BJ (cell line): Measurements from ENCODE around the gene ISOC2. TPM values are rescaled to one million over a fixed set of nuclear protein-coding genes. Genes with fewer than 3 reads are reported as not detected.
A peak's percentile ranks its signal among the peaks of the same experiment; 100 is the strongest.

Experiments
- CTCF ChIA-PET: fragments of 350-600 bp; formaldehyde crosslinking; extraction: SDS; loops from one replicate; lab custom pipeline; 2021; ENCODE audit warnings: antibody characterized with exemption, inconsistent platforms; lab: Yijun Ruan, JAX
- POLR2A ChIA-PET: fragments of 300-600 bp; sonication (Branson Sonifier 250); formaldehyde crosslinking; extraction: SDS; loops from one replicate; lab custom pipeline; 2021; ENCODE audit warnings: antibody characterized with exemption; lab: Charles Lee
- DNase-seq: peaks from one replicate; pipeline ENCODE4 v3.0.0-alpha.2; 2011; ENCODE audit warnings: low read depth
- H3K27me3 ChIP-seq: 2 replicates; pipeline ENCODE4 v1.6.0; 2011; ENCODE audit warnings: low read length; ENCODE audit not compliant: control insufficient read depth, insufficient read depth
- H3K36me3 ChIP-seq: 2 replicates; pipeline ENCODE4 v1.5.1; 2011; ENCODE audit warnings: low read length; ENCODE audit not compliant: control insufficient read depth, insufficient read depth
- H3K4me3 ChIP-seq: 2 replicates; pipeline ENCODE4 v1.5.1; 2011; ENCODE audit warnings: low read depth, mild to moderate bottlenecking, control low read depth, low read length
- polyA plus RNA-seq: library from polyadenylated mRNA; depleted of rRNA; stranded (reverse); fragments of >200 nt; gene quantifications from 2 replicates; pipeline ENCODE4 v1.2.3, GENCODE V29; 2011
- TF ChIP-seq, protein P1 (sequence below): IDR thresholded peaks from 2 replicates; pipeline ENCODE4 v1.5.1; 2011; ENCODE audit warnings: low read depth, mild to moderate bottlenecking, control low read depth, inconsistent platforms, low read length, moderate library complexity; ENCODE audit not compliant: insufficient read depth

ISOC2 gene
- polyA plus RNA-seq, 1 experiment = 123 TPM

- ChIA-PET CTCF (interaction anchor here (1.0 to 5.4 kb wide), 5 partner anchors 9 to 28 kb away, joined by 3 to 45 read pairs (median 7); no protein-coding TSS in a partner anchor), POLR2A (interaction anchor here (0.7 to 1.3 kb wide), 2 partner anchors 11 to 18 kb away, joined by 3 to 5 read pairs; no protein-coding TSS in a partner anchor)
- Histone ChIP-seq H3K27me3 (no peaks in the 10 kb centered on the region), H3K4me3 (peak within 1 kb of the TSS; percentile 58), H3K36me3 (peaks cover under 1% of the 10 kb centered on the region; the same call in 1 of the 2 replicates)
- TF ChIP-seq, protein P1, sequence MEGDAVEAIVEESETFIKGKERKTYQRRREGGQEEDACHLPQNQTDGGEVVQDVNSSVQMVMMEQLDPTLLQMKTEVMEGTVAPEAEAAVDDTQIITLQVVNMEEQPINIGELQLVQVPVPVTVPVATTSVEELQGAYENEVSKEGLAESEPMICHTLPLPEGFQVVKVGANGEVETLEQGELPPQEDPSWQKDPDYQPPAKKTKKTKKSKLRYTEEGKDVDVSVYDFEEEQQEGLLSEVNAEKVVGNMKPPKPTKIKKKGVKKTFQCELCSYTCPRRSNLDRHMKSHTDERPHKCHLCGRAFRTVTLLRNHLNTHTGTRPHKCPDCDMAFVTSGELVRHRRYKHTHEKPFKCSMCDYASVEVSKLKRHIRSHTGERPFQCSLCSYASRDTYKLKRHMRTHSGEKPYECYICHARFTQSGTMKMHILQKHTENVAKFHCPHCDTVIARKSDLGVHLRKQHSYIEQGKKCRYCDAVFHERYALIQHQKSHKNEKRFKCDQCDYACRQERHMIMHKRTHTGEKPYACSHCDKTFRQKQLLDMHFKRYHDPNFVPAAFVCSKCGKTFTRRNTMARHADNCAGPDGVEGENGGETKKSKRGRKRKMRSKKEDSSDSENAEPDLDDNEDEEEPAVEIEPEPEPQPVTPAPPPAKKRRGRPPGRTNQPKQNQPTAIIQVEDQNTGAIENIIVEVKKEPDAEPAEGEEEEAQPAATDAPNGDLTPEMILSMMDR = no peak
- DNase-seq = peak; percentile 74
These were observed 14.8 kb upstream of the ISOC2 start, which contains the start of gene ZNF628 for GRCh38 chr19:55476100-55476775. TSS of gene ZNF628 (plus strand) at chr19:55476617. CDS start at chr19:55479911, 3,294 bp downstream.

DNA sequence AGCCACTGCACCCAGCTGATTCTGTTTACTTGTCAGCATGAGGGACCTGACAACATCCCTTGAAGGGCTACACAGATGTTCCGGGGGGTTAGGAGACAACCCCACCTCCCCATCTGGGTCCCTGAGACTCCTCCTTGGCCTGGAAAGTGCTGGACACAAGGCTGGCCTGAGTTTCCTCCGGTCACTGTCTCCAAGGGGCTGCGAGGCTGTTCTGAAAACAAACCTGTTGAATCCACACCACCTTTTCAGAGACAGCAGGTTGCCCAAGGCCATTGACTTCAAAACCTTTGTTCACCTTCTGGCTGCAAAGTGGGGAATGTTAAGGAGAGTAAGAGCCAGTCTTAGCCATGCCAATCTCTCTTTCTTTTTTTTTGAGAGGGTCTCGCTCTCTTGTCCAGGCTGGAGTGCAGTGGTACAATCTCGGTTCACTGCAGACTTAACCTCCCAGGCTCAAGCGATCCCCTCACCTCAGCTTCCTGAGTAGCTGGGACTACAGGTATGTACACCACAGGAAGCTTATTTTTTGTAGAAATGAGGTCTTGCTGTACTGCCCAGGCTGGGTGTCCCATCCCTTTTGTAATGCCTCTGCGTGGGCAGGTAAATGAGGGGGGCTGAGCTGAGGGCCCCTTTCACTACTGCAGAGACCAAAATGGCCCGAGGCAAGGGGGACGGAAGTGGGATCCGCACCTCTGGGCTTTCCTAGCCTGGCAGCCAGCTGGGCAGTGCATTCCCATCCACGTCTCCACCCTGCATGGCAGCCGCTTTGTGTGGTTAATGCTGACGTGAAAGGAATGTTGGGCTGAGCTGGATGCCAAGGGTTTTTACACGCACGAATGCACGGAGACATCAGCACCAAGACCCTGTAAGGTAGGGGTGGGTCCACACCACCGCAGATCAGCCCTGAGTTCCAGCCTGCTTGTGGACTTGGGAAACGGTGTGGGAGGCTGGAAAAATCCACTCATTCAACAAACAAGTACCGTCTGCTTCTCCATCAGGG, 13.1 kb upstream of the ISOC2 start:
- CTCF ChIA-PET = interaction anchor here (0.8 to 5.4 kb wide), 2 partner anchors 30 to 315 kb away, joined by 3 to 35 read pairs; no protein-coding TSS in a partner anchor
- Histone ChIP-seq H3K36me3 (no peaks in the 10 kb centered on the region), H3K27me3 (no peaks in the 10 kb centered on the region), H3K4me3 (no peak overlapping the region)
- TF ChIP-seq, protein P1 = no peak
- POLR2A ChIA-PET = interaction anchor here (0.6 kb wide), 1 partner anchor 13 kb away, joined by 3 read pairs; no protein-coding TSS in a partner anchor
- DNase-seq = no peak

GRCh38 chr19:55473225-55474012, 12.0 kb upstream of the ISOC2 start:
- POLR2A ChIA-PET = interaction anchor here (0.6 kb wide), 1 partner anchor 181 kb away, joined by 10 read pairs; no protein-coding TSS in a partner anchor
- CTCF ChIA-PET = interaction anchor here (0.8 to 5.4 kb wide), 2 partner anchors 31 to 314 kb away, joined by 3 to 35 read pairs; no protein-coding TSS in a partner anchor
- no peak for DNase-seq
- Histone ChIP-seq H3K27me3 (no peaks in the 10 kb centered on the region), H3K36me3 (no peaks in the 10 kb centered on the region), H3K4me3 (no peak overlapping the region)
- TF ChIP-seq, protein P1 = no peak

DNA sequence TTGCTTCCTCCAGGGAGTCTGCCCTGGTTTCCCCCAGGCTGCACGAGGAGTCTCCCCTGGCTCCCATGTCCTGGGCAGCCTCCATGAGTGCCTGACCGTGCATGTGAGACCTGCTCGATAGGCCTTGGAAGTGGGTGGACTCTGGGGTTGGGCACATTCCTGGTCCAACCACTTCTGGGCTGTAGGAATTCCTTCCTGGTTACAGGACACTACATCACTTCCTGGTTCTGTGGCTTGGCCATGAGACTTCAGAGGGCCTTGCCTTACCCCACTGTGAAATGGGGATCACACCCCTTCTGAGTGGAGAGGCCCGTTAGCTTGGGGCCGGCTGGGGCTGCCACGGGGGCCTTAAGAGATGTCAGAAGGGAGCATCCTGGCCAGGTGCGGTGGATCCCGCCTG, 11.0 kb upstream of the ISOC2 start:
- no peak overlapping the region for H3K4me3 ChIP-seq
- DNase-seq = no peak
- H3K36me3 ChIP-seq = no peaks in the 10 kb centered on the region
- TF ChIP-seq, protein P1 = no peak
- H3K27me3 ChIP-seq = no peaks in the 10 kb centered on the region
- ChIA-PET POLR2A (no interaction called here), CTCF (interaction anchor here (5.4 kb wide), 1 partner anchor 32 kb away, joined by 35 read pairs; no protein-coding TSS in a partner anchor)
